Measurements from ENCODE around the gene EMX2. TPM values are rescaled to one million over a fixed set of nuclear protein-coding genes. Genes with fewer than 3 reads are reported as not detected.
A peak's percentile ranks its signal among the peaks of the same experiment; 100 is the strongest.

EMX2 gene
- total and polyA plus RNA-seq, 12 donors: 0.13 to 0.59 (median 0.15) TPM; not detected in 7

GRCh38 chr10:117551330-117552155 lies 9.0 kb downstream of the EMX2 start:
- no peak for TF ChIP-seq CTCF (IDR thresholded peaks at IDR 0.05)
- ATAC-seq (no peak), DNase-seq (no peak)
- Histone ChIP-seq H3K4me3 (peak overlapping the region in 1 of 10 donors; percentile 14), H3K27ac (no peak overlapping the region), H3K9me3 (no peaks in the 10 kb centered on the region), H3K36me3 (no peaks in the 10 kb centered on the region), H3K4me1 (peaks cover 0 to 40% (median 6%) of the 10 kb centered on the region in 9 donors), H3K27me3 (peaks cover 35 to 100% (median 100%) of the 10 kb centered on the region in 7 donors)
- intact Hi-C loops (cut with DNase I): no loop called here
- 6 to 7% methylated on average over 45 of the region's 45 CpGs for WGBS, 2 donors

GRCh38 chr10:117552156-117552631 lies 9.6 kb downstream of the EMX2 start:
- Histone ChIP-seq H3K27me3 (peaks cover 29 to 100% (median 100%) of the 10 kb centered on the region in 7 donors), H3K4me1 (peaks cover 0 to 36% (median 6%) of the 10 kb centered on the region in 9 donors), H3K27ac (no peak overlapping the region), H3K9me3 (no peaks in the 10 kb centered on the region), H3K36me3 (no peaks in the 10 kb centered on the region), H3K4me3 (peak overlapping the region in 3 of 10 donors; percentile 14 to 27 (median 14))
- intact Hi-C loops (cut with DNase I): no loop called here
- 1 to 3% methylated on average over 39 of the region's 39 CpGs for WGBS, 2 donors
- TF ChIP-seq CTCF (IDR thresholded peaks at IDR 0.05): no peak
- no peak for DNase-seq
- peak in 3 of 8 donors; percentile 24 to 27 (median 26) for ATAC-seq

GRCh38 chr10:117552701-117553141 lies 10.2 kb downstream of the EMX2 start:
- Histone ChIP-seq H3K4me1 (peaks cover 0 to 31% (median 6%) of the 10 kb centered on the region in 9 donors), H3K9me3 (no peaks in the 10 kb centered on the region), H3K27ac (no peak overlapping the region), H3K4me3 (peak overlapping the region in 1 of 10 donors; percentile 7), H3K27me3 (peaks cover 23 to 99% (median 95%) of the 10 kb centered on the region in 7 donors), H3K36me3 (no peaks in the 10 kb centered on the region)
- TF ChIP-seq CTCF (IDR thresholded peaks at IDR 0.05): no peak
- ATAC-seq (no peak), DNase-seq (no peak)
- intact Hi-C loops (cut with DNase I): no loop called here
- WGBS, 2 donors: 9 to 17% methylated on average over 13 of the region's 13 CpGs

- 3% methylated on average over 40 to 65 of the region's 65 CpGs for WGBS, 2 donors
- H3K9me3 ChIP-seq: no peaks in the 10 kb centered on the region
- H3K4me3 ChIP-seq: peak overlapping the region in 1 of 10 donors; percentile 7
- no peaks in the 10 kb centered on the region for H3K36me3 ChIP-seq
- no peak for TF ChIP-seq CTCF (IDR thresholded peaks at IDR 0.05)
- peaks cover 23 to 98% (median 92%) of the 10 kb centered on the region in 7 donors for H3K27me3 ChIP-seq
- intact Hi-C loops (cut with DNase I): no loop called here
- peaks cover 0 to 25% (median 6%) of the 10 kb centered on the region in 9 donors for H3K4me1 ChIP-seq
- no peak for DNase-seq
- ATAC-seq: peak in 1 of 8 donors; percentile 11
- no peak overlapping the region for H3K27ac ChIP-seq
Measured at GRCh38 chr10:117553142-117553814, 10.7 kb downstream of the EMX2 start.

Data from heart right ventricle (tissue), 16 donors.